Inflammatory macrophage treated with lipopolysaccharide for 1 hour (primary cell): ENCODE results near the gene ST8SIA6.
"Not testable (repeated sequence)": the region's sequence is repeated elsewhere in the genome, so short reads cannot be mapped to it uniquely, and the experiment has no call there.

Experiments used
- DNase-seq, 2 donors: peaks; one replicate each; pipeline ENCODE4 v3.0.0-alpha.2; 2020 to 2022

The ST8SIA6 gene, protein sequence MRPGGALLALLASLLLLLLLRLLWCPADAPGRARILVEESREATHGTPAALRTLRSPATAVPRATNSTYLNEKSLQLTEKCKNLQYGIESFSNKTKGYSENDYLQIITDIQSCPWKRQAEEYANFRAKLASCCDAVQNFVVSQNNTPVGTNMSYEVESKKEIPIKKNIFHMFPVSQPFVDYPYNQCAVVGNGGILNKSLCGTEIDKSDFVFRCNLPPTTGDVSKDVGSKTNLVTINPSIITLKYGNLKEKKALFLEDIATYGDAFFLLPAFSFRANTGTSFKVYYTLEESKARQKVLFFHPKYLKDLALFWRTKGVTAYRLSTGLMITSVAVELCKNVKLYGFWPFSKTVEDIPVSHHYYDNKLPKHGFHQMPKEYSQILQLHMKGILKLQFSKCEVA

GRCh38 chr10:17454161-17455014, at the start of gene ST8SIA6:
TSS of gene ST8SIA6 (minus strand) at chr10:17454595. CDS start at chr10:17454255, 340 bp downstream.
- peak; percentile 21 to 27 for DNase-seq

DNA sequence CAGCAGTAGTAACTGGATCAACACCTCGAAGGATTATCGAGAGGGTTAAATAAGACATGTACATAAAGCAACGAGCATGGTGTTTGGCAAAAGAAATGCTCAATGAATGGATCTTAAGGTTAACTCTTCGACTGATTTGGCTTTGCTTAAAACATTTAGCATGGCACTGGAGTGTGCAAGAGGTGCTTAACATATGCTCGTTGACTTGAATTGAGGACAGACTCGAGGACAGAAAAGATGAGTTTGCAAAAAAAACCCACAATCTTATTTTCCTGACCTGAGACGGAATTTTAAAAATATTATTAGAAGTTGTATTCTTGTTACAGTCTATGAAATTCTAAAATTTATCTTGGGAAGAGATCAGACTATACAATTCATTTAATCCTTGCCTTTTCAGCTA, 49.4 kb upstream of the ST8SIA6 start:
- DNase-seq = no peak

DNA sequence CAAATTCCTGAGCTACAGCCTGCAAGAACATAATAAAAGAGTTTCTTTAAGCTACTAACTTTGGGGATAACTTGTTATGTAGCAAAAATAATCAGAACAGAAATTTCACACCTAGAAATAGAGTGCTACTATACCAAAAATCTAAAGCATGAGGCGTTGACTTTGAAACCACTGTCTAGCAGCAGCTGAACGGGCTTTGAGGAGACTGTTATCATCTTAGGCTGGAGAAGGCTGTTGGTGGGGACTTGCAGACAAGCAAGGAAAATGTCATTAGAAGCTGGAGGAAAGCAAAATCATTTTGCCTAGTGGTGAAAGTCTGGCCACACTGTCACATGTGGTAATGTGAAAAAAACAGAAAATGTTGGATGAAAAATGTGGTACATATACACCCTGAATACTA, 48.4 kb upstream of the ST8SIA6 start:
- no peak for DNase-seq

DNA sequence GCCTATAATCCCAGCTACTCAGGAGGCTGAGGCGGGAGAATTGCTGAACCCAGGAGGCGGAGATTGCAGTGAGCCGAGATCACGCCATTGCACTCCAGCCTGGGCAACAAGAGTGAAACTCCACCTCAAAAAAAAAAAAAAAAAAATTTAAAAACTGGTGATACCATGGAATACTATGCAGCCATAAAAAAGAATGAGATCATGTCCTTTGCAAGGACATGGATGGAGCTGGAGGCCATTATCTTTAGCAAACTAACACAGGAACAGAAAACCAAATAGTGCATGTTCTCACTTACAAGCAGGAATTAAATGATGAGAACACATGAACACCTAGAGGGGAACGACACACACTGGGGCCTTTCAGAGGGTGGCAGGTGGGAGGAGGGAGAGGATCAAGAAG, 44.6 kb upstream of the ST8SIA6 start:
- not testable (repeated sequence) for DNase-seq

DNA sequence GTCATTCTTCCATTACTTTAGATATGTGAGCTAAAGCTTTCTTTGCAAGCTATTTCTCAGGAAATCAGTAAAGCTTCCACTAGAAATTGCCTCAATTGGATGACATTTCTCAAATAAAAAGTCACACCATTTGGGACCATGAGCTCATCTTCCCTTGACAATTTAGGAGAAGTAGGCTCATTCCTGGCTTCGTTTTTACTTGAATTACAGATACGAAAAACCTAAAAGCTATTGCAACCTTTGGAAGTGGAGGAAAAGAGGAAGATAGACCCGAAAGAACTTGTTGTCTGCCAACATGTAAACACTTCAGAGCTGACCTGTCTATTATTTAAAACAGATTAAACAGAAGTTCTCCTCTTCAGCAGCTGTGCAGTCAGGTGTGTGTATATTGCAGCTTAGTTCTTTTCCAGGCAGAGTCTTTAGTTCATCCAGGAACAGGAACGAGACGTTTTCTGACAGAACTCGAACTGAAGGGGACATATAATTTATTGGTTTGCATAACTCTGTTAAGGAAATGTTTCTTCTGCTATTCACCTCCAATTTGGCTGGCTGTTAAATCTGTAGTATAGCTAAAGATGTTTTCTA, 43.1 kb upstream of the ST8SIA6 start:
- no peak for DNase-seq

DNA sequence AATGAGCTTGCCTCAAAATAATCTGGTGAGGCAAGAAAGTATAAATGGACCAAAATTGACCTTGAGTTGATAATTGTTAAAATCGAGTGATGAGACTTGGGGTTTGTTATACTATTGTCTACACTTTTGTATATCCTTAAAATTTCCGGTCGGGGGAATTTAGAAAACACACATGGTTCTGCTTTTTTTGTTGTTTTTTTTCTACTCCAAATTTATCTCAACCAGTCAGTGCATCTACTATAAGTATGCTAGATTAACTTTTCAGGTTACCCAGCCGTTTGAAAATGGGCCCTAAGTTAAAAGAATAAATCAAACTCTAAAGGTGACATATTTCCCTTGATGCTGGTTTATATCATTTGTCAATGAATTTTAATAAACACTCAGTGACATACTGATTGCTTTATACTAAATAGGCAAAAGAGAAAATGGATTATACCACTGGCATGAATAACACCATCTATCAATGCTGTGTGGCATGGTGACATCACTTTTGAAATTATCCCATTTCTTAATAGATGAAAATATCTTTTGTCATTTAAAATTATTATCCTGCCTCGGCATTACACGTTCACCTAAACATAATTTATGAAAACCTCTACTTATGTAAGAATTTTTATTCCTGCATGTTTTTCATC, 40.3 kb upstream of the ST8SIA6 start:
- DNase-seq = no peak

DNA sequence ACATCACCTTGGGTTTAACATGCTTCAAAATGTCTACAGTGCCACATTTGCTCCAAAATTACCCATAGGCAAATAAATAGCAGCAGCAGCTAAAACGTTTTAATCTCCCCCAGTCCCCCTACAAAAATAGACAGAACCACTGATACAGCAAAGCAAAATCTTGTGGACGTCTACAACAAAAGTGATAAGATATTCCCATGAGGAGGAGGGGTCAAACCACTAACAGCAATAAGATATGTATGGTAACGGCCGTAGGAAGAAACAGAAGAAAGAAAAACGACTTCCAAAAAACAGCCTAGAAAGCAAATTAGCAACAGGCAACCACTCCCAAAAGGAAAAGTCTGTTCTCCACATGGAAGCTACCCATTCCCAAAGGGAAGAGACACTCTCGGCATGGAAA, 34.5 kb upstream of the ST8SIA6 start:
- DNase-seq = no peak

GRCh38 chr10:17483079-17483478, 28.7 kb upstream of the ST8SIA6 start:
- no peak for DNase-seq

DNA sequence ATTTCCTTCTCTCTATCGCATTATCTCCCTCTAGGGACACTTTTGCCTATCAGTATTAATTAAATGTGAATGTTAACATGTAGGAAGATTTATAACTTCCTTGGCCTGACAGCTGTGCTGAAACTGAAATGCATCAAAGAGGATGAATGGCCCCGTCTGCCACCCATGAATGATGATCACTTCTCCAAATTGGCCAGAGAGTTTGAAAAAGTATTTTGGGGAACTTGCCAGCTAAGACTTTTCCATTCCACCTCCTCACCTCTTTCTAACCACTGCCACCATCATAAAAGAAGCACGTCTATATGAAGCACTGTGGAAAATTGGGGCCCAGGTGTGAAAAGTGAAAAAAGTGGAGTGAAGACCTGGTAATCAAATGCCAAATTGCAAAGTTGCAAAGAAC, 25.4 kb upstream of the ST8SIA6 start:
- DNase-seq = no peak

DNA sequence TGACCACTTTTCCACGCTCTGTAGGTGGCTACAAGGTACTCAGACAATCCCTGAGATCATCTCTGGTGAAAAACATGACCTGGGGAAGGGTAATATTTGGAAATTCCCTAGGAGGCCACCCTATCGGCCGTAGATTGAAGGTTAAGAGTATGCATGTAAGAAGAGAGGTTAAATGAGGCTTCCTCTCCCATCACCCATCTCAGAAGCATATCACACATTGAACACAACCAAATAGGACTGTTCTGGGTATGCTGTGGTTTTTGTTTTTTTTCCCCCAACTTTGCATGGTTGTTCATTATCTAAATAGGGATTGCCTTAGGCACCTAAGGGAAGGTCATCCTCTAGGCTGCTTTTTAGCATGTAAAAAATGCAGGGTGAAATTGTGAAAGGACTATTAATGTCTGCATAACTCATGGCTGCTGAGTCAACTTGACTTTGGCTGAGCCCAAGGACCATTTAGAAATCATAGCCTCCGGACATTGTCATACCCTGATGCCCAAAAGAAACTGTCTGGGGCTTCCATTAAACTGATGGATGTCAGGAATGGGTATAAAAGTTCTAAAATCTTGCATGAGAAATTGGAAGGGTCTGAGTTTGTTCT, 24.7 kb upstream of the ST8SIA6 start:
- DNase-seq = no peak

- DNase-seq = peak; percentile 70 to 73
Measured at GRCh38 chr10:17476073-17476472, 21.7 kb upstream of the ST8SIA6 start.

- DNase-seq = no peak
Measured at GRCh38 chr10:17475661-17476060, 21.3 kb upstream of the ST8SIA6 start.

DNA sequence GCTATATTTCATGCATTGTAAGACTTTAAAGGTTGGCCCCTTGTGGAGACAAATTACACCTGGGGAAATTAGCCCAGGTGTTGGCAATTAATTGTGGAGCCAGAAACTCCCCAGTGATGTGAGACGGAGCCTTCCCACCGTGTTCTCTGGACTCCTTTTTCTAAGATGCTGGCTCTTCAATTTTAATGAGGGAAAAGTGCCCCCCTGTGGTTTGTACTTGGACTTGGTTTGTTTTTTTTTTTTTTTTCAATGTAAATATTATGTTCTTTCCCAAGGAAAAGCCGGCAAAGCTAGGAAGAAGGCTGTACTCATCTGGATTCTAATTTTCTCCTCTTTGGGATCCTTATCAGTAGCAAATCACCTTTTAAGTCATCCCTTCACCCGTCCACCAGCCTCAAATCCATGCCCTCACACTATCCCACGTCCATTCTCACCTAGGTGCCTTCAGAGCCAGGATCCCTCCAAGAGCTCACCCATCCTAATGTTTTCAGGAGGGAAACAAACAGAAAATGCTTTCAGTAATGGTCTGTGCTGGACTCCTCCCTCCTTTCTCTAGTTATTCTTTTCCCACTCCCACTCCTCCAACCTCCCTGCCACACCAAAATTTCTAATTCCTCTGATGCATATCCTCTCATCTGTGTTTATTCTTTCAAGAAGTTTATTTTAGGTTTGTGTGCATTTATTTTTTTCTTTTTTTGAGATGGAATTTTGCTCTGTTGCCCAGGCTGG, 20.4 kb upstream of the ST8SIA6 start:
- no peak for DNase-seq

- DNase-seq = peak; percentile 20 to 28
Measured at GRCh38 chr10:17473228-17473950, 19.0 kb upstream of the ST8SIA6 start.

DNA sequence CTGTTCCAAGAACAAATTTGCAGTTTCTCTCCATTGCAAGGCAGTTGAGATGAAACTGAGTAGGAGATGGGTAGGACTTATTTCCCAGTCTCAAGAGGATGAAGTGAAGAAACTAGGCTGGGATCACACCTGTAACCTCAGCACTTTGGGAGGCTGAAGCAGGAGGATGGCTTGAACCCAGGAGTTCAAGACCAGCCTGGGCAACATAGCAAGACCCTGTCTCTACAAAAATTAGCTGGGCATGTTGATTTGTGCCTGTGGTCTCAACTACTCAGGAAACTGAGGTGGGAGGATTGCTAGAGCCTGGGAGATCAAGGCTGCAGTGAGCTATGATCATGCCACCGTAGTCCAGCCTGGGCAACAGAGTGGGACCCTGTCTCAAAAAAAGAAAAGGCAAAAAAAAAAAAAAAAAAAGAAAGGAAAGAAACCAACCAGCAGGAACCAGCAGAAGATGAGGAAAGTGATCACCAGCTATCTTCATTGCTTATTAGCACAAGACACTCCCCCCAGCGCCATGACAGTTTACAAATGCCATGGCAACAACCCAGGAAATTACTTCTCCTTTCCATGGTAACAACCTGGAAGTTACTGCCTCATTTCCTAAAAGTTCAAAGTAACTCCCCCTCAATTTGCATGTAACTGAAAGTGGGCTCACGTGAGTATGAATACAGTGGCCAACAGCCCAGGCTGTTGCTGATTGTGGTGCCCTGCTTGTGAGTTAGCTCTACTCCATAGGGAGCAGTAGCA, 18.3 kb upstream of the ST8SIA6 start:
- peak; percentile 67 to 74 for DNase-seq

- DNase-seq = no peak
Measured at GRCh38 chr10:17470246-17470645, 15.9 kb upstream of the ST8SIA6 start.

DNA sequence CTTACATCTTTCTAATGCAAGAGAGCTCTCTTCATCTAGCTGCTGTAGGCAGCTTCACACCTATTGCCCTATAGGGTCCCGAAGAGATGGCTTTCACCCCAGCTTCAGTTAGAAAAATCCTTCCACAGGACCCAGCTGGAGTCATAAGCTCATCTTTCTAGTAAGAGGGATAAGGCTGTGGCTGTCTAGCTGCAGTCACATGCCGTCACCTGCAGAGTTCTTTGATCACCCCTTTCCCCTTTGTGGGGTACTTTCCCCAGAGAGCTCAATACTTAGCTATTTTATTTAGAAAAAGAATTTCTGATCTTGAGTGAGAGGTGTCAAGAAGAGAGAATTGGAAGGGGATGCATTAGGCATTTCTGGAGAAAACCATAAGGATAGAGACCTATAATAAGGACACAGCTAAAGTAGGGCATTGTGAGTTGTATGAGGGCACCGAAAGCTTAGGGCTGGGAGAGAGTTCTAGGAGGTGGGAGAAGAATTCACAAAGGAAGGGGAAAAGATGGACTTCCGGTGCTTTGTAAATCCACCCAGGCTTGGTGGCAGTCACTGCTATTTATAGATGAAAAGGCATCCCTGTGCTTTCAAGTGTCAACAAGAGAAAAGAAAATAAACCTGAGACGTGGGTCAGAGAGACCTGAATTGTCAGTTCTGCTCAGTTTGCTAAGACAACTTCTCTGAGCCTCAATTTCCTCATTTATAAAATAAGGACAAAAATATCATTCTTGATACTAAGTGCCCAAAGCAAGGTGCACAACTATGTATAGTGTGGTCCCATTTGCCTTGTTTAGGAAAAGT, 11.1 kb upstream of the ST8SIA6 start:
- DNase-seq = no peak

- no peak for DNase-seq
Measured at GRCh38 chr10:17464545-17464944, 10.2 kb upstream of the ST8SIA6 start.

GRCh38 chr10:17460756-17461155, 6.4 kb upstream of the ST8SIA6 start:
- DNase-seq = peak; percentile 61 to 69

- no peak for DNase-seq
Measured at GRCh38 chr10:17457083-17457482, 2.7 kb upstream of the ST8SIA6 start.
